ENCODE data around the gene TUBA3E.

- no peak for TF ChIP-seq POLR2A (IDR thresholded peaks at IDR 0.05)
- no peak for TF ChIP-seq CTCF (IDR thresholded peaks at IDR 0.05)
These were observed 14.5 kb downstream of the TUBA3E start for GRCh38 chr2:130183512-130184373.
